ENCODE results near the gene TMEM54.

TMEM54 gene

DNA sequence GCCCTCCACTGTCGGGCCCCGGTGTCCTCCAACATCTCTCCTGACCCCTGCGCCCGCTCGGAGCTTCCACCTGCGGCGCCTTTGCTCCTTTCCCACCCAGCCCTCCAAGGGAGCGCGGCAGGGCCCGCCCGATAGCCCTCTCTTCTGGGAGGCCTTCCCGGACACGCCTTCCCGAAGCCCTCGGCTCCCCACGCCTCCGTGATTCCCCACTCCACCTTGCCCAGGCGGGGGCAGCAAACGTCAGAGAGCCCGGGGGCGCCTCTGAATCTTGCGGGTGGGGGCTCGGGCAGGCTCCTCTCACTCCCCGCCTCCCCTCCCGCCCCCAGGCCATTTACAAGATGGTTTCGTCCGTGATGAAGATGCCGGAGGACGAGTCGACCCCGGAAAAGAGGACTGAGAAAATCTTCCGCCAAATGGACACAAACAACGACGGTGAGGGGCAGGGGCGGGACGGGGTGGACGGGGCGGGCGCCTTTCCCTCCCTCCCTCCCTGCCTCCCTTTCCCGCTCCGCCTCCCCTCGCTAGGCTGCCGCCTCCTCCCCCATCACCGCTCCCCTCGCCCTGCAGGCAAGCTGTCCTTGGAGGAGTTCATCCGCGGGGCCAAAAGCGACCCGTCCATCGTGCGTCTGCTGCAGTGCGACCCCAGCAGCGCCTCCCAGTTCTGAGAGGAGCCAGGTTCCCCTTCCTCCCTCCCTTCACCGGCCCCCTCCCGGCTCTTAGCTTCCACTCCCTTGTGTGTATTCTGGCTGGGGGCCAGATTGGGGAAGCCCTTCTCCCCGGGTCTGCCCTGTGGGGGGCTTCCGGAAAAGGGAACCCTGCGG lies 7.8 kb downstream of the TMEM54 start:
- H3K27me3 Mint-ChIP-seq: peaks cover 35% of the 10 kb centered on the region
- H3K9me3 Mint-ChIP-seq (ENCODE audit: low read depth): no peaks in the 10 kb centered on the region
- no peaks in the 10 kb centered on the region for H3K36me3 Mint-ChIP-seq
- H3K27ac Mint-ChIP-seq: no peak overlapping the region
- peaks cover 9% of the 10 kb centered on the region for H3K4me1 Mint-ChIP-seq (ENCODE audit: low read depth)
- peak overlapping the region; percentile 72 for H3K4me3 Mint-ChIP-seq

GRCh38 chr1:32892368-32893197 lies 8.6 kb downstream of the TMEM54 start:
- no peaks in the 10 kb centered on the region for H3K36me3 Mint-ChIP-seq
- no peaks in the 10 kb centered on the region for H3K9me3 Mint-ChIP-seq (ENCODE audit: low read depth)
- H3K27me3 Mint-ChIP-seq: peaks cover 35% of the 10 kb centered on the region
- no peak overlapping the region for H3K27ac Mint-ChIP-seq
- peaks cover 9% of the 10 kb centered on the region for H3K4me1 Mint-ChIP-seq (ENCODE audit: low read depth)
- H3K4me3 Mint-ChIP-seq: peak overlapping the region; percentile 76

DNA sequence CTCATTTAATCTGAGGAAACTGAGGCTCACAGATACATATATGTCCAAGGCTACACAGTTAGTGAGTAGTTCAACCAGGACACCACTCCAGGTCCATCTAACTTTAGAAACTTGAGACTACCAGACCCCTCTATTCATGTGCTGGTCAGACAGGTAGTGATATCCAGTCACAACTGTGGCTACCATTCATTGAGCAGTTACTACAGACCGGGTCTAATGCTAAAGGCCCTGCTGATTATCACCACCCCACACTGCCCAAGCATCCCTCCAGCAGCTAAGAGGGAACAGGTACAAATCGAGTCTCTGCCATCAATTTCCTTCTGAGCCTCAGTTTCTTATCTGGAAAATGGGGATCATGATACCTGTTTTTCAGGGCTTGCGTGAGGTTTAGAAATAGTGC lies 9.6 kb downstream of the TMEM54 start:
- Mint-ChIP-seq H3K27ac (no peak overlapping the region), H3K9me3 (ENCODE audit: low read depth) (no peaks in the 10 kb centered on the region), H3K4me3 (peak overlapping the region; percentile 76), H3K36me3 (no peaks in the 10 kb centered on the region), H3K27me3 (peaks cover 38% of the 10 kb centered on the region), H3K4me1 (ENCODE audit: low read depth) (peaks cover 10% of the 10 kb centered on the region)

DNA sequence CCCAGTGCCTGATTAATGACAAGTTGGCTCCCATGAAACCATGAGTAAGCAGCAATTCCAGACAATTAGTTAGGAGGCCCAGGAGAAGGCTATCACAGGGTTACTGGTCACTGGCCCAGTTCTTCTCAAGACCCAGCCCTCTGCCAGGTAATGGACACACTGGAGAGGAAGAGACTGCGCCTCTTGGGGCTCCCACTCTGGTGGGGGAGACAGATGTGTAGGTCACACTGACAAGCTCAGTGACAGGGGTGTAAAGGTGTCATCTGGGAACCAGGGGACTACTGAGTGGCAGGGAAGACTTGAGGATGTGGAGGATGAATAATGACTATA lies 10.0 kb downstream of the TMEM54 start:
- Mint-ChIP-seq H3K4me3 (peak overlapping the region; percentile 38), H3K27me3 (peaks cover 36% of the 10 kb centered on the region), H3K4me1 (ENCODE audit: low read depth) (peaks cover 10% of the 10 kb centered on the region), H3K27ac (no peak overlapping the region), H3K9me3 (ENCODE audit: low read depth) (no peaks in the 10 kb centered on the region), H3K36me3 (no peaks in the 10 kb centered on the region)

DNA sequence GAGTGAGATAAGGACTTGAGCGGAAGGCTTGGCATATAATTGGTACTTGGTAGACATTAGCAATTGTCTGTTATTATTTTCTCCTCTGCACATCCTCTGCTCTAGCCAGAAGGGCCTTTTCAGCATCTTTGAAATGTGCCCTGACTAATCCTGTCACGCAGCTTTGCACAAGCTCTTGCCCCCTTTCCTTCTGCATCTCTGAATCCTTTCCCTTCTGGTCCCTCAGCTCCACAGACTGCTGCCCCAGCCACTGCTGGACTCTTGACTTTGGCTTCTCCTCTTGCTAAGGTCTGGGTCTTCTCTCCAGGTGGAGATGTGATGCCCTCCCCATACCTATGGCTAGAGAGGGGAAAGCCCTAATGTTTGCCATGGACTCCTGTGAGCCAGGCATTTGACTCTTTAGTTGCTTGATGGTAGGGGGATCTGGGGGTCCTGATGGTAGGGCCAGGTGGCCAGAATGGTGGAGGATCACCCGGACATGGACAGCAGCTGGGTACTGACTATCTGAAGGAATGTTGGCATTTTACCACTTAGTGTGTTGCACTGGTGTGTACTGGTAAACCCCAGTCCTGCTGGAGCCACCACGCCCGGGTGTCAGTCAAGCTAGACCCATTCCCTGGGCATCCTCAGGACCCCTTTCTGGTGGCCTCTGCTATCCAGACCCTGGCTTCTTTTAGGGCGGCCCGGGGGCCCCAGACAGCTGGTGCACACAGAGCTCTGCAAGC lies 10.5 kb downstream of the TMEM54 start:
- Mint-ChIP-seq H3K27ac (no peak overlapping the region), H3K4me1 (ENCODE audit: low read depth) (peaks cover 10% of the 10 kb centered on the region), H3K36me3 (no peaks in the 10 kb centered on the region), H3K27me3 (peaks cover 33% of the 10 kb centered on the region), H3K9me3 (ENCODE audit: low read depth) (no peaks in the 10 kb centered on the region), H3K4me3 (no peak overlapping the region)

DNA sequence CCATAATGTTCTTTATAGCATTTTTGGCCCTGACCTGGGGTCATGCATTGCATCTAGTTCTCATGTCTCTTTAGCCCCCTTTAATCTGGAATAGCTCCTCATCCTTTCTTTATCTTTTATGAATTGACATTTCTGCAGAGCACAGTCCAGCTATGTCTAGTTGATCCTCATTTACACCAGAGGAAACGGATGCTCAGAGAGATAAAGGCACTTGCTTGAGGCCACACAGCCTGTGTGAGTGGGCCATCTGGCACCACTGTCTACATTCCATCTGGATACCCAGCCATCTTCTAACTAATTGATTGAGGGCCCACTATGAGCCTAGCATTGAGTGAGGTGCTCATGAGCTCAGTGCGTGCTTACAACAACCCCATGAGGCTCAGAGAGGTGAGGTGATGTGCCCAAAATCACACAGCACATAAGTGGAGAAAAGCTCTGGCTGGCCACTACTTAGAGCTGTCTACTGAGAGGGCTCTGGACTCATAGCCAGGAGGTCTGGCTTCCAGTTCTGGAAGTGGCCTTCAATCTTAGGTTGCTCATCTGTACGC lies 11.4 kb downstream of the TMEM54 start:
- Mint-ChIP-seq H3K27ac (no peak overlapping the region), H3K9me3 (ENCODE audit: low read depth) (no peaks in the 10 kb centered on the region), H3K4me1 (ENCODE audit: low read depth) (peaks cover 16% of the 10 kb centered on the region), H3K27me3 (peaks cover 39% of the 10 kb centered on the region), H3K36me3 (no peaks in the 10 kb centered on the region), H3K4me3 (no peak overlapping the region)

DNA sequence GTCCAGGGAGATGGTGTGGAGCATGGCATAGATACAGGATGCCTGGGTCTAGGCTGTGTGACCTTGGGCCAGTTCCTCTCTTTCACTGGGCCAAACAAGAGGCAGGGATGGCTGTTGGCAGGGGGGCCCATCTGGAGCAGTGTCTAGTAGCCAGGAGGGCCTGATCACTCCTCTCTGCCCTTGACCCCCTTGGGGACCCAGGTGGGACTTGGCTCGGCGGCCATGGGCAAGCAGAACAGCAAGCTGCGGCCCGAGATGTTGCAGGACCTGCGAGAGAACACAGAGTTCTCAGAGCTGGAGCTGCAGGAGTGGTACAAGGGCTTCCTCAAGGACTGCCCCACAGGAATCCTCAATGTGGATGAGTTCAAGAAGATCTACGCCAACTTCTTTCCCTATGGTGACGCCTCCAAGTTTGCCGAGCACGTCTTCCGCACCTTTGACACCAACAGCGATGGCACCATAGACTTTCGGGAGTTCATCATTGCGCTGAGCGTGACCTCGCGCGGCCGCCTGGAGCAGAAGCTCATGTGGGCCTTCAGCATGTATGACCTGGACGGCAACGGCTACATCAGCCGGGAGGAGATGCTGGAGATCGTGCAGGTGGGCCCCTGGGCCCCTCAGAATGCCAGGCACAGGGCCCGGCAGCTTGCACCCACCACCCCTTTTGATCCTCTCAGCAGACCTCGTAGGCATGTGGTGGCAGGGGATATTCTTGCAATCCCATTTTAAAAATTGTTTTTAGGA lies 12.3 kb downstream of the TMEM54 start:
- no peak overlapping the region for H3K4me3 Mint-ChIP-seq
- H3K9me3 Mint-ChIP-seq (ENCODE audit: low read depth): no peaks in the 10 kb centered on the region
- peaks cover 39% of the 10 kb centered on the region for H3K27me3 Mint-ChIP-seq
- H3K27ac Mint-ChIP-seq: no peak overlapping the region
- no peaks in the 10 kb centered on the region for H3K36me3 Mint-ChIP-seq
- H3K4me1 Mint-ChIP-seq (ENCODE audit: low read depth): peaks cover 16% of the 10 kb centered on the region

GRCh38 chr1:32888134-32888533 lies 13.1 kb downstream of the TMEM54 start:
- Mint-ChIP-seq H3K4me1 (ENCODE audit: low read depth) (peaks cover 16% of the 10 kb centered on the region), H3K27me3 (peaks cover 41% of the 10 kb centered on the region), H3K36me3 (no peaks in the 10 kb centered on the region), H3K9me3 (ENCODE audit: low read depth) (no peaks in the 10 kb centered on the region), H3K4me3 (no peak overlapping the region), H3K27ac (no peak overlapping the region)

DNA sequence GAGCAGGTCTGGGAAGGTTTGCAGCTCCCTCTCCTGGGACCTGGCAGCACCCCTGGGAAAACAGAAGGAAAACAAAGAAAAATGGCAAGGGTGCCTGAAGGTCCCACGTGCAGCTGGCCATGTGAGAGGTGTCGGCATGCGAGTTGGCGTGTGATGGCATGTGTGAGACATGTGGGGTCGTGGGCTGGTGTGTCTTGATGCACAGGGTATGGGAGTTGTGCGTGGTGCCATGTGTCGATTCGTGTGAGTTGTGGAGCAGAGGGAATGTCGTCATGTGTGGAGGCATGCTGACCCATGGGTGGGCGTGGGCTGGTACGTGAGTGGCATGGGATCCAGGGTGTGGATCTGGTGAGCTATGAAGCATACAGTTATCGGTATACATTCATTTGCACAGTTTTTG lies 13.6 kb downstream of the TMEM54 start:
- H3K27me3 Mint-ChIP-seq: peaks cover 40% of the 10 kb centered on the region
- H3K36me3 Mint-ChIP-seq: no peaks in the 10 kb centered on the region
- no peak overlapping the region for H3K27ac Mint-ChIP-seq
- no peak overlapping the region for H3K4me3 Mint-ChIP-seq
- no peaks in the 10 kb centered on the region for H3K9me3 Mint-ChIP-seq (ENCODE audit: low read depth)
- H3K4me1 Mint-ChIP-seq (ENCODE audit: low read depth): peaks cover 15% of the 10 kb centered on the region

DNA sequence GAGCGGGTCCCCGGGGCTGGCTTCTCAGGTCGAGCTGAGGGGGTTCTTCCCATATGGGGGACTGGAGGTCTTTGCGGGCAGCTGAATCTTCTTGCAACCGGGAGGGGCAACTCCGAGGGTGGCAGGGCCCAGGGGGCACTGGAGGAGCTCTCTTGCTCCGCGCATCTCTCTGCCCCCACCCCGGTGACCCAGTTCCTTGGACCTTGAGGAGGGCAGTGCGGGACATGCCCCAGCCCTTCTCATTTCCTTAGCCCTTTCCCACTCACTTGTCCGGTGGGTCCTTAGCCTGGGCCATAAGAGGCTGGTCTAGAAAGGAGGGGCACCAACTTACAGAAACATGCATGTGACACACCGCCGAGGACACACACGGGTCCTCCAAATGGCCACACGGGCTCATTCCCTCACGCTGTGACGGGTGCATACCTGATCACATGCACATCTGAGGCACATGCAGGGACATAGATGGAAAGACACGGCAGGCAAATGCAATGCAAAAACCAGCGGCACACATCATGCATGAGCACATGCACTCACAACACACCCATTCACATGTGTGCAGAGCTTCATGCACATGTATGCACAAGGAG lies 14.3 kb downstream of the TMEM54 start:
- Mint-ChIP-seq H3K36me3 (no peaks in the 10 kb centered on the region), H3K27ac (no peak overlapping the region), H3K4me3 (no peak overlapping the region), H3K9me3 (ENCODE audit: low read depth) (no peaks in the 10 kb centered on the region), H3K27me3 (peaks cover 33% of the 10 kb centered on the region), H3K4me1 (ENCODE audit: low read depth) (peaks cover 8% of the 10 kb centered on the region)

- Mint-ChIP-seq H3K36me3 (no peaks in the 10 kb centered on the region), H3K27me3 (peaks cover 30% of the 10 kb centered on the region), H3K4me3 (peak within 1 kb of the TSS; percentile 42), H3K27ac (no peak within 1 kb of the TSS), H3K9me3 (ENCODE audit: low read depth) (no peaks in the 10 kb centered on the region), H3K4me1 (ENCODE audit: low read depth) (peaks cover 7% of the 10 kb centered on the region)
These were observed 15.0 kb downstream of the TMEM54 start, which contains the start of gene HPCA for GRCh38 chr1:32886004-32886827. HPCA (plus strand) TSS chr1:32886491; CDS start chr1:32888899, 2,408 bp downstream.

GRCh38 chr1:32885676-32886003 lies 15.5 kb downstream of the TMEM54 start:
- Mint-ChIP-seq H3K36me3 (no peaks in the 10 kb centered on the region), H3K4me3 (peak overlapping the region; percentile 42), H3K27ac (no peak overlapping the region), H3K4me1 (ENCODE audit: low read depth) (peaks cover 7% of the 10 kb centered on the region), H3K27me3 (peaks cover 28% of the 10 kb centered on the region), H3K9me3 (ENCODE audit: low read depth) (no peaks in the 10 kb centered on the region)

- H3K4me1 Mint-ChIP-seq (ENCODE audit: low read depth): peaks cover 7% of the 10 kb centered on the region
- H3K36me3 Mint-ChIP-seq: no peaks in the 10 kb centered on the region
- H3K27ac Mint-ChIP-seq: no peak overlapping the region
- H3K27me3 Mint-ChIP-seq: peaks cover 22% of the 10 kb centered on the region
- H3K9me3 Mint-ChIP-seq (ENCODE audit: low read depth): no peaks in the 10 kb centered on the region
- H3K4me3 Mint-ChIP-seq: no peak overlapping the region
These were observed 16.5 kb downstream of the TMEM54 start for GRCh38 chr1:32884726-32885125.
